ENCODE results near the gene TACR1.
"Not testable (repeated sequence)": the region's sequence is repeated elsewhere in the genome, so short reads cannot be mapped to it uniquely, and the experiment has no call there.

The TACR1 gene

DNA sequence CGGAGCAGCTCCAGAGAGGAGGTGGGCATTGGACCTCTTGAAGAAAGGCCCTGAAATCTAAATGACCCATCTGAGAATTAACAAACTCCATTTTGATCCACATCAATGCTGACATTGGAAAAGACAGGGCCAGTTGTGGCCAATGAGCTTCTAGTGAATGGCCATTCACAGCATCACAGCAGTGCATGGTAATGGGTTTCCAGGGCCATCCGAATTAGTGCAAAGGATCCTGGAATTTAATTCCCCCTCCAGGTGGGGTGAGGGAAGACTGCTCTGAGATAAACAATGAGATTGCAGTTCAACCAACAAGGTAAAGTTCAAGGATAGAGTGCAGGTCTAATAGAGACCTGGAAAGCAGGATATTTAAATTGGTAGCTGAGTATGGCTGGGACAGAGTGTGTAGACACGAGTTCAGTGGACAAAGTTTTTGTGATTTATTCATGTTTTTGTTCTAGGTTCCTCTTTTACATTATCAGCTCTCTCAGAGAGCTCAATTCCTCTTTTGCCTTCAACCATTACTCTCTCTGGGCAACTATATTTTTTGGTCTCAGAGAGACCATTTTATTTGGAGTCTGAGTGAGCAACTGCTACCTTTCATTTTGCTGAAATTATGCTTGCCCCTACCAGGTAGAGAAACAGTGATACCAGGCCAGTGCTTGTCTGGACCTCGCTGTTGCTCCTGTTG, 5.0 kb downstream of the TACR1 start:
- no peak for DNase-seq

DNA sequence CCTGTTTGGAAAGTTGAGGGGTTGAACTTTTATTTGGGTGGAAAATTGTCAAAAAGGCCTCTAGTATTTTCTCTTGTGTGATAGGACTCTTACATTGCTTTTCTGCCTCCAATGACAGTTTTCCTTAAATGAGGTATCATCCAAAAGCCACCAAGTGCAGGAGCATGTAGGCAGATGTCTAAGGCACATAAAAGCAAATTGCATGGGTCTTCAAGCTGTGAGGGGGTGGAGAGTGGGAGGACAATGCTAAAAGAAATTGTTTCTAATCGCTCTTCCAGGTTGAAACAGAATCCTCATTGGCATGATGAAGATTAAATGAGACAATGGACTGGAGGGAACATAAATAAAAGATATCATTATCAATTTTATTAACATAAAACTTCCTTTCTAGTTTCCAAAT, 6.8 kb downstream of the TACR1 start:
- DNase-seq: no peak

DNA sequence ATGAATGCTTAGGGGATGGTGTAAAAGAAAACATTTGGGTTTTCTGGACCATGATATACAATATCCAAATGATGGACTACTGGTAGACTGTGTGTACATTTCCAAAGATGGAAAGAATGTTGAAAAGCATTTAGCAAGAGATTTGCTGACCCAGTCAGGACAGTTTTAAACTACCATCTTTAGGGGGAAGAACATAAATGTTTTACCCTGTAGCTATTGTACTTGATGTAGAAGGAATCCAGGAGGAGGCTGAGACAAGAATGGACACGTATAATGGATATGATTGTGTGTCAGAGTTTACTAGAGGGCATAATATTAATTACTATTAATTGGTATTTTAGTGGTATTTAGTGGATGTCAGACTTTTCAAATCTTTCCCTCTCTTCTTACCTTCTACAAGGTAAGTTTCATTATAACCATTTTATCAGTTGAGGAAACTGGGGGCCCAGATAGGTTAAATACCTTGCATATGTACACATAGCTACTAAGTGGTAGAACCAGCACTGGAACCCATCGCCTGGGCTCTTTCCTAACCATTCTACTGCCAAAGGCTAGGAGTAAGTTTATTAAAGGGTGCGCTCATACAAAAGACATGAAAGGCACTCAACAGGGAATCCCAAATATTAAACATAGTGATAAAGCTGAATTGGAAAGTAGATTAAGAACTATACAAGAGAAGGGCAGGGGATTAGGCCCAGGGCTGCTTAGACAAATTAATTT, 8.9 kb downstream of the TACR1 start:
- DNase-seq: no peak

DNA sequence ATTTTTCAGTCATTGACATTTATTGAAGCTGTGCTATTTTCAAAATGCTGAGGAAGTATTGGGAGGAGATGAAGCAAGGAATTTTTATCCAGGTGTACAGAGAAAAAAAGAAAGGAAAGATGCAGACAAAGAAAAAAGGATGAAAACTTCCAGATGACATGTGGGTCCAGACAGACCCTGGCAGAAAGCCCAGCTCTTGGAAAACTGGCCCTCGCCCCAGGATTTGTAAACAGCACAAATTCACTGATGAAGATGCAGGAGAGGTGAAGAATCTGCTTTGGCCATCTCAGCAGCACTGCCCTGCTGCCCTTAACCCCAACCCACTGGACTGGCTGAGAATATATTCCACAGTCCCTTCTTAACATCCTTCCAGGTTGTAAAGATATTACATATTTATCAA, 12.5 kb downstream of the TACR1 start:
- peak; percentile 25 for DNase-seq

DNA sequence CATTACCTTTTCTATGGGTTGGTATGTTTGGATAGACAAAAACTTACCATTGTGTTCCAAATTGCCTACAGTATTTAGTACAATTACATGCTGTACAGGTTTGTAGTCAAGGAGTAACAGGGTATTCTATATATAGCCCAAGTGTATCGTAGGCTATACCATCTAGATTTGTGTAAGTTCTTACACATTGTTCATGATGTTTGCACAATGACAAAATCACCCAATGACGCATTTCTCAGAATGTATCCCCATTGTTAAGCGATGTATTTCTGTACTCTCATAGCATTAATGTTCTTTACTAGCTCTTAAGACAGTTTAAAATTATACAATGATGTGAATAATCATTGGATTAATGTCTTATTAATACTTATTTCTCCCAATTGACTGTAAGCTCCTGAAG, 16.7 kb downstream of the TACR1 start:
- DNase-seq: no peak

DNA sequence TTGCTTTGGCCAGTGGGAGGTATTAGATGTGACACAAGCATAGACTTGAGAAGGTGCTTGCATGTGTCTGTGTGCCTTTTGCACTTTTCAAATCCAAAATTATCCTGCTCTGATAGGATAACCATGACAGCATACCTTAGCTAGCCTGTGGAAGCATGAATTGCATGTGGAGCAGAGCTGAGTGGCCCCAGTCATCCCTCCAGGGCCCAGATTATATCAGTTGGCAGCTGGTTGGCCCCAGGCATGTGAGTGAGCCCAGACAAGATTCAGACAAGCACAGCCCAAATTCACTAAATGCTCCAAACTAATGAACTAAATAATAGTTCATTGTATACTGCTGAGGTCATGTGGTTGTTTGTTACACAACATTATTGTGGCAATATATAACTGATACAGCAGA, 18.8 kb downstream of the TACR1 start:
- DNase-seq: no peak

DNA sequence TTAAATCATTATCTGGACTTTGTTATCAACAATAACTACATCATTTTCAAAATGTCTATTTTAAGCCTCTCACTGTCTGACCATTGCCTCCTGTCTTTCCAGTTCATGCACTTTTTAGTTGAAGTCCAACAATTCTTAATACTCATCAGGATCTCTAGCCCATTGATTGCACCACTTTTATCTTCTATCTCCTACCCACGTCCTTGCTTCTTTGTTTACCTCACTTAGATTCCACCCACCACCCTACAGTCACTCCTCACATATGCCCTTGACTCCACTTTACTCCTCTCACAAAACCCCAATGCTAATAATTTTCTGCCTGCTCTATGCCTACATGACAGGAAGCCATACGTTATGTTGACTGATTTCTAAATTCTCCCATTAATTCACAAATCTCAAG, 21.9 kb downstream of the TACR1 start:
- DNase-seq: no peak

DNA sequence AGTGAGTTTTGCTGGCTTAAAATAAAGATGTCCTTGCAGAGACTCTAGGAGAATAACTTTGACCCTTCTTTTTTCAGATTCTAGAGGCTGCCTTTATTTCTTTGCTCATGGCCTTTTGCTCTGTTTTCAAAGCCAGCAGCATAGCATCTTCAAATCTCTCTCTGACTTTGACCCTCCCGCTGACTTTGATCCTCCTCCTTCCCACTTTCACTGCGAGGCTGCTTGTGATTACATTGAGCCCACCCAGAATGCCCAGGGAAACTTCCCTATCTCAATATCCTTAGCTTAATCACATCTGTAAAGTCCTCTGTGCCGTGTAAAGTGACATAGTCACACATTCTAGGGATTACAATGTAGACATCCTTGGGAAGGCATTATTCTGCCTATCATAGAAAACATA, 23.9 kb downstream of the TACR1 start:
- DNase-seq: no peak

DNA sequence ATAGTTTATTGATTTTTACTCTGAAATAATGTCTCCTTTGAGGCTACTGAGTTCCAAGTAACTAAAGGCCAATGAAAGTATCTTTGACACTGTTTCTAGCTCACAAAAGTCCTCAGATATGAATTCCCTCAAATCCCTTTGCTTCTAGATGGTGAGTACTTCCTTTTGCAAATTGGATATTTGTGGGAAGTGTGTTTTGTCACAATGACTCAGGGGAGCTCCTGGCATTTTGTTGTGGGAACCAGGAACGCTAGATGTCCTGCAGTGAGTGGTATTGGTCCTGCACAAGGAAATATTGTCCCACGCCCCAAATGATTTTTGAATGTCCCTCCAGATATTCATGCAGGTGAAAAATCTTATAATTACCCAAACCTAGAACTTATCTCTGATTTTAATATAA, 24.3 kb downstream of the TACR1 start:
- DNase-seq: no peak

DNA sequence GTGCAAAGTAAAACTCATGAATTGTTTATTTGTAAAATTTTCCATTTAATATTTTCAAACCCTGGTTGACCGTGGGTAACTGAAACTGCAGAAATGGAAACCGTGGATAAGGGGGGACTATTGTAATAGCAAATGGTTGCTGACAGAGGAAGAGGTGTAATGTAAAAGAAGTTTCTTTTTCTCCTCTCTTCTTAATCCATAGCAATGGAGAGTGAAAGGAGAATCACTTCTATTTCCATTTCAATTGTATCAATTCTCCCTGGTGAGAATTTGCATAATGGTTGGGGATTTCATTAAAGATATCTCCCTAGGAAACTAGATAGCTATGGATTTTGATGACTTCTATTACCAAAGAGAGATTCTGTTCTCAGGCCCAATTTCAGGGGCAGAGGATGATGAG, 24.8 kb downstream of the TACR1 start:
- DNase-seq: no peak

DNA sequence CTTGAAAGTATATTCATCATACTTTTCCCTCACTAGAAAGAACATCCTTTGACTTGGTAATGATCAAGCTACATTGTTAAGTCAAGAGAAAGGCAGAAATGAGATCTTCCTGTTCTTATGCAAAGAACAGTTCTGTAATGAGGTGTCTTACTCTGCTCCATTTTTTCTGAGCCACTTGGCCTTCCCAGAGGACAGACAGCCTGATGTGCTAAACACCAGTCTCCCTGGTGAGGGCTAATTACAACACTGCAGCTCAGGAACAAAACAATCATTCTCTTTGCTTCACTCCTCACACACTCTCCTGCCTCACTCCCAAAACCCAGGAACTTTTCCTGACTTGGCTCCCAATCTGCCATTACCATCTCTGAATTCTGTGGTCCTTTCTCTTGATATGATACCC, 25.6 kb downstream of the TACR1 start:
- DNase-seq: no peak

DNA sequence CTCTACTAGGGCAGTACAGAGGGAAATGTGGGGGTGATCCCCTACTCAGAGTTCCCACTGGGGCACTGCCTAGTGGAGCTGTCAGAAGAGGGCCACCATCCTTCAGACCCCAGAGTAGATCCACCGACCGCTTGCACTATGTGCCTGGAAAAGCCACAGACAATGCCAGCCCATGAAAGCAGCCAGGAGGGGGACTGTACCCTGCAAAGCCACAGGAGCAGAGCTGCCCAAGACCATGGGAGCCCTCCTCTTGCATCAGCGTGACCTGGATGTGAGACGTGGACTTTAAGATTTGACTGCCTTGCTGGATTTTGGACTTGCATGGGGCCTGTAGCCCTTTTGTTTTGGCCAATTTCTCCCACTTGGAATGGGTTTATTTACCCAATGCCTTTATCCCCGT, 27.9 kb downstream of the TACR1 start:
- DNase-seq: not testable (repeated sequence)

DNA sequence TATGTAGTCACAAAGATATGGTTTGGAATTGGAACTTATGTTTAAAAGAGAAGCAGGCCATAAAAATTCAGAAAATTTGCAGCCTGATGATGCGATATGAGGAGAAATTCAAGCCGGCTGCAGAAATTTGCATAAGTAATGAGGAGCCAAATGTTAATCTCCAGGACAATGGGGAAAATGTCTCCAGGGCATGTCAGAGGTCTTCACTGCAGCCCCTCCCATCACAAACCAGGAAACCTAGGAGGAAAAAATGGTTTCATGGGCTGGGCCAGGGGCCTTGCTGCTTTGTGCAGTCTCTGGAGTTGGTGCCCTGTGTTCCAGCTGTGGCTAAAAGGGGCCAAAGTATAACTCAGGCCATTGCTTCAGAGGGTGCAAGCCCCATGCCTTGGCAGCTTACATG, 28.4 kb downstream of the TACR1 start:
- DNase-seq: no peak

DNA sequence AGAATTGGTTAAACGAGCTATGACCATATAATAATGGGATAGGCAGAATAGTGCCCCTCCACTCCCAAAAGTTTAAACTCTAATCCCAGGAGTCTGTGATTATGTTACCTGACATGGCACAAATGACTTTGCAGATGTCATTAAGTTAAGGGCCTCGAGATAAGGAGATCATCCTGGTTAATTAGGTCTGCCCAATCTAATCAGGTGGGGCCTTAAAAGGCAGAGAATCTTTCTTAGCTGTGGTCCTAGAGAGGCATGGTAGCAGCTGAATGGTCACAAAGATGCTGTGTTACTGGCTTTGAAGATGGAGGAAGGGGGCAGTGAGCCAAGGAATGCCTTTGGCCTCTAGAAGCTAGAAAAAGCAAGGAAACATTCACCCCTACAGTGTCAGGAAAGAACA, 31.1 kb downstream of the TACR1 start:
- no peak for DNase-seq

DNA sequence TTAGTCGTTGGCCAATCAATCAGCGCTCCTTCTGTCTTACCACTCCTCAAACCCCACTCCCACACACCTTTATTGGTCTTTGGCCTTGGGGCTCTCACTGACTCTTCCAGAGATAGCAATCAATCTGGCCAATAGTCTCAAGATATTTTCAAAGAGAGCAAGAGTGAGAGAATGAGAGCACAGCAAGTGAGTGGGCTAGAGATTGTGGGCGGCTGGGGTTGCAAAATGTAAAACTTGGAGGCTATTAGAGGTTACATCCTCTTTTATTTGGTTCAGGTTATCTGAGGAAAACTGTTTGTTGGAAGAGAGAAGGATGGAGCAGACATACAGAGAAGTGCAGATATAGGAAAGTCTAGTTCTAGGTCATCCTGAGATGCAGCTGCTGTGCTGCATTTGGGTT, 32.8 kb downstream of the TACR1 start:
- no peak for DNase-seq

DNA sequence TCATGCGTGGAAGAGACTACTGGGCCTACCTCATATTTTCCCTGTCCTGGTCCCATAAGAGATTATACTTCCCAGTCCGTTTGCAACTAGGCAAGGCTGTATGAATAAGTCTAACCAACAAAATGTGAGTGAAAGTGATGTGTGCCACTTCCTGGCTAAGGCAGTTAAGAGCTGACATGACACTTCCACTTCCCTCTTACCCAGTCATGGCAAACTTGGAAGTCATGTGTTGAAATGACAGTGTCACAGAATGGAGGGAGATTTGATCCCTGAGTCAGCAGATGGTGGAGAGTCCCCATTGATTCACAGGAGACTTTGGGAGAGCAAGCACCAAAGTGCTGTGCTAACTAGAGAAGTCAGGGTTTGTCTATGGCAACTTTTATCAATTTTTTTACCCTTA, 36.4 kb downstream of the TACR1 start:
- DNase-seq: no peak

DNA sequence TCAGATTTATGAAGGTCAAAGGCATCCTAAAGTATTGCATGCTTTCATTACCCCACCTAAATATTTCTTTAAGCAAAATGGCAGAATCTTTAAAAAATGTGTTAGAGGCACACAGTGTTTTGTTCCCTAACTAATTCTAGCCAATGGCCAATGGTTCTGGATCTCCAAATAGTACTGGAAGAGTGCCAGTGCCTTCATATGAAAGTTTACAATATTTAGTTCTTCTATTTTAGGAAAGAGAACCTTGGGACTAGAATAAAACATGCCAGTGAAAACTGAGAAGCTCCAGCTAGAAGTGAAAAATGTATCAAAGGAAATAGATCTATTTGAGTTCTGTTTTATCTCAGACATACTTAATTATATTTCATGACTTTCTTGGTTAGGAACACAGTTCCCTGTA, 37.1 kb downstream of the TACR1 start:
- DNase-seq: no peak

DNA sequence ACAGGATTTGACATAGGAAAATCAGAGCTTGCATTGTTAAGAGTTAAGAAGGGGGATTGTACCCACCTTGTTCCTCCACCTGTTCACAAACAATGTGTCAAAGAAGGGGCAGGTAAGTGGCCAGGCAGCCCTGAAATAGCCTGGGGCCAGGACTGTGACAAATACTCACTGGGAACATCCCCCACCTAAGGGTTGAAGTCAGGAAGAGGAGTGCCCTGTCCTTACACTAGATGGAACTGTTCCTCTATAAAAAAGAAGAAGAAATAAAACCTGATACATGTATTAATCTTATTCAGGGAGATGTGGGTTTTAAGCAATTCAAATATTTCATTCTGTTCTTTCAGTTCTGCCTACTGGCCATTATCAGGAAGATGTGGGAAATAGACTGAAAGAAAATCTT, 41.9 kb downstream of the TACR1 start:
- no peak for DNase-seq

DNA sequence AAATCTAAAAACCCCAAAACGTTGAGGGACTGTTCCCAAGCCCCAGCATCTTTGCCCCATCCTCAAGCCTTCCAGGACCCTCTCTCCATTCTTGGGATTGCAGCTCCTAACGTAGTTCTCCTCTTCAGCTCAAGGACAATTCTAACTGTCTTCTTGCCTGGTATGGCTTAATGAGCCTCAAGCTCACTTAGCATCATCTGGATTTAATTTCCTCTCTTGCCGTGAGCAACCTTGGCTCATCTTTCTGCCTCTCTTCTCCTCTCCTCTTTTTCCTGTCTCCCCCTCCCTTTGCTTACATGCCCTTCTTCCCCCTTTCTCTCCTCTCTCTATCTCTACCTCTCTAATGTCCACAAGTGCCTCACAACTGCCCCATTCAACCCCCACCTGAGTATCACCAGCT, 44.2 kb downstream of the TACR1 start:
- no peak for DNase-seq

DNA sequence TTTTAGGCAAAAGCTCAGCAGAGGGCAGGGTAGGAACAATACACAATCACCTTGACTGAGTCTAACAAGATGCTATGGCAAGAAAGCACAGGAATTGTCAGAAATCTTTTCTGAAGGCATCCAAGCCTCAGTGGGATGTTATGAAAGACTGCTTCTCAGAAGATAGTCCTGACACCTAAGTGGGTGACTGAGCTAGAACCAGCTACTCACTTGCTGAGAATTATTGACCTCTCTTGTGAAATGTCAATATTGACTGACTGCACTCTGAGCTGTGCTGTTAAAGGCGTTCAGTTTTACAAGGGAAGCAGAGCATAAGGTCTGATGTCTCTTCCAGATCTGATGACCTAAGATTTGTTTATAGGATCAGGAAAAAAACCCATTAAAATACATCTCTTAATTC, 46.1 kb downstream of the TACR1 start:
- DNase-seq: peak; percentile 7

DNA sequence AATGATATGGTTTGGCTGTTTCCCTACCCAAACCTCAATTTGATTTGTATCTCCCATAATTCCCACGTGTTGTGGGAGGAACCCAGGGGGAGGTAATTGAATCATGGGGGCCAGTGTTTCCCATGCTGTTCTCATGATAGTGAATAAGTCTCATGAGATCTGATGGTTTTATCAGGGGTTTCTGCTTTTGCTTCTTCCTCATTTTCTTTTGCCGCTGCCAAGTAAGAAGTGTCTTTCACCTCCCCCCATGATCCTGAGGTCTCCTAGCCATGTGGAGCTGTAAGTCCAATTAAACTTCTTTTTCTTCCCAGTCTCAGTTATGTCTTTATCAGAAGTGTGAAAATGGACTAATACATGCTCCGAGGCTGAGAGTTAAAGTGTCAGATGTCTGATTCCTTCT, 47.1 kb downstream of the TACR1 start:
- not testable (repeated sequence) for DNase-seq

DNA sequence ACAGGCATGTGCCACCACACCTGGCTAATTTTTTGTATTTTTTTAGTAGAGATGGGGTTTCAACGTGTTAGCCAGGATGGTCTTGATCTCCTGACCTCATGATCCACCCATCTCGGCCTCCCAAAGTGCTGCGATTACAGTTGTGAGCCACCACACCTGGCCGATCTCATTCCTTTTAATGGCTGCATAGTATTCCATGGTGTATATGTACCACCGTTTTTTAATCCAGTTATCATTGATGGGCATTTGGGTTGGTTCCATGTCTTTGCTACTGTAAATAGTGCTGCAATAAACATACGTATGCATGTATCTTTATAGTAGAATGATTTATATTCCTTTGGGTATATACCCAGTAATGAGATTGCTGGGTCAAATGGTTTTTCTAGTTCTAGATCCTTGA, 51.4 kb downstream of the TACR1 start:
- not testable (repeated sequence) for DNase-seq

DNA sequence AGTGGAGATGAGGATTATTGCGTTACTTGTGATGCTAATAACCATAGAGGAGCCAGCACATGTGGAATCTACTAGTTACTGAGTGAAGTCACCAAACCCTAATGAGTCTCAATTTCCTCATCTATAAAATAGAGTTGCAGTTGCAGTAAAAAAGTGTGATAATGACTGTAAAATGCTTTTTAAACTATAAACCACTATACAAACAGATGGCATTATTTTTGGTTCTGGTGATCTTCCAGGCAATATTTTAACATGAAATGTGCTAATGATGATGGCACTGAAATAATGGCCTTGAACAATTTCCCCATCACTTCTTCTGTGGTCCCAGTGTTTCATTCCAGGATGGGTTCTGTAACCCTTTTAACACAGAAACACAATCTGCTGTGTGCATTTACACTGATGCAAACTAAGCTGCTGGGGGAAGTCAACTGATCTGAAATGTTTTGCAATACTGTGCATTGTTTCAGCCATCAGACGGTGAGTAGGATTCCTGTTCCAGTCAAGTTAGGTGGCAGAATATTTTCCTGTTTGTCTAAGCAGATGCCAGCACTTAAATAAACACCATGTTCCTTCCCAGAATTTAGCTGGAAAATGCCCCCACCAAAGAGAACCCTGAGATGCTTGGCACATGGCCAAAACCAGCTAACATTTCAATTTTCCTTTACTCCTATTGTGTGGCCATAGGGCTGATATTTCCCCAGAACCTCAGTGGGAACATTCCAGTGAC, 52.6 kb downstream of the TACR1 start:
- no peak for DNase-seq

DNA sequence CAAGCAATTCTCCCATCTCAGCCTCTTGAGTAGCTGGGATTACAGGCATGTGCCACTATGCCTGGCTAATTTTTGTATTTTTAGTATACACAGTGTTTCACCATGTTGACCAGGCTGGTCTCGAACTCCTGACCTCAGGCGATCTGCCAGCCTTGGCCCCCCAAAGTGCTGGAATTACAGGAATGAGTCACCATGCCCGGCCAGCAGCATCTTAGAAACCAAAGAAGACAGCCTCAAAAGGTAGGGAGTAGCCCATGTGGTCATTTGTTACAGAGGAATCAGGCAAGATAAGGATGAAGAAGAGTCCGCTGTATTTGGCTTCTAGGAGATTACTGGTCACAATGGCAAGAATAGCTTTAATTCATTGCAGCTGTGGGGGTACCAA, 53.1 kb downstream of the TACR1 start:
- not testable (repeated sequence) for DNase-seq
